CD1c-positive myeloid dendritic cell (primary cell): Measurements from ENCODE around the gene SAMSN1.
A peak's percentile ranks its signal among the peaks of the same experiment; 100 is the strongest.

Experiments used
- DNase-seq: peaks from one replicate; pipeline ENCODE4 v3.0.0-alpha.2; 2016; ENCODE audit errors: extremely low spot score

Gene SAMSN1

DNA sequence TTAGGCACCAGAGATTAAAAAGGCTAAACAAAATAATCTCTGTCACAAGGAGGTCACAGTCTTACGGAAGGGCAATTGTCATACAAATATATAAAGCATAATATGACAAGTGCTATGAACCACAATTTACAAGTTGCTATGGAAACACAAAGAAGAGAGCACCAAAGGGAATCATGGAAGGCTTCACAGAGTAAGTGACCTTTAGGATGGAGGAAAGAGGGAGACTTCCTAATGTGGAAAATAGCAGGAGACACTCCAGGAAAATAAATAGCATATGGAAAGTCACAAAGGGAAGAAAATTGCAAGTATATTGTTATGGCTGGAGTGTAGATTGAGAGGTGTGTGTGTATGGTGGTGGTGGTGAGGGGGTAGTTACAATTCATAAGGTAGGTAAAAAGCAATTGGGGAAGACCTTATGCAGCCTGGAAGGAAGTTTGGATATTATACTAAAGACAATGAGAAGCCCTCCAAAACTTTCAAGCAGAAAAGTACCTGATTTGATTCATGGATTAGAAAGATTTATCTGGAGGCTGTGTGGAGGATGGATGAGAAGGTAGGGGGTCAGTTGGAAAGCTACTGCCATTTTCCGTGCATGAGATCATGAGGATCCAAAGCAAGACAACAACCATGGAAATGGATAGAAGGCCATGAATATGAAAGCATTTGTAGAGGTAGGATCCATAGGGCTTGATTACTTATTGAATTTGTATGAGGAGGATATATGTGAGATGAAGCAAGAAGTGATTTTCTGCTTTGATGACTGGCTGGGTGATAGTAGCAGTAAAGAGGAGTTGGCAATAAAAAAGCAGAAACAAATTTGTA, 61.7 kb downstream of the SAMSN1 start:
- DNase-seq: no peak

DNA sequence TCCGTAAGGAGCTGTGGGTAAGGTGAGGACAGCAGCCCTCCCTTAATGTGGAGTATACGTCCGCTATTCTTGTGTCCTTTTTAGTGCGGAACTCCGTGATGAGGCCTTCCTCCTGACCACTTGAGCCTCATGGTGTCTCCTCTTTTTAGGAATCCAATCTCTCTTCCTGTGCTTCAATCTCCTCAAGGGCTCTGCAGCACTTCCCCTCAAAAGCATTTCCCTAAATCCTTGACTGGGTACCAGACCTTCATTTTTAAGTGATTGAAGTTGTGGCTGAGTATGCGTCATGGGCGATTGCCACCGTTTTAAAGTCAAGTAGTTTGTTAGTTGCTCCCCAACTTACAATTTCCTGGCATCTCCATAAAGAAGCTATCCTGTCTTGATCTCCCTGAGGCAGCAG, 62.8 kb downstream of the SAMSN1 start:
- peak; percentile 16 for DNase-seq

DNA sequence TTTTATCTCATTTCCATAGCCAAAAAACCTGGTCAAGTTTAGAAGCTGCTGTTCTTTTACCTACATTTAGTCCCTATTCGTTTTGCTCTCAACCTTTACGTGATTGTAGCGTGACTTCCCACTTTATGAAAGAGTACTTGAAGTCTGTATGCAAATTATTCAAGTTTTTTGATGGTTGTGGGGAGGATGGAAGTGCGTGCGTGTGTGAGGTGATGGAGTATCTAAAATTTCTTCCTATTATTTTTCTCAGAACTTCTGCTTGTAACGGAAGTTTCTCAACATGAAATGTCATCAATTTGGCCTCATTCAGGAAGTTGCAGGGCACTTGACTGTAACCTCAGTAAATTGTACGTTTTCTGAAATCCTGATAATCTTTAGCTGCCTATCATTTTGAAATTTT, 64.0 kb downstream of the SAMSN1 start:
- DNase-seq: peak; percentile 86

DNA sequence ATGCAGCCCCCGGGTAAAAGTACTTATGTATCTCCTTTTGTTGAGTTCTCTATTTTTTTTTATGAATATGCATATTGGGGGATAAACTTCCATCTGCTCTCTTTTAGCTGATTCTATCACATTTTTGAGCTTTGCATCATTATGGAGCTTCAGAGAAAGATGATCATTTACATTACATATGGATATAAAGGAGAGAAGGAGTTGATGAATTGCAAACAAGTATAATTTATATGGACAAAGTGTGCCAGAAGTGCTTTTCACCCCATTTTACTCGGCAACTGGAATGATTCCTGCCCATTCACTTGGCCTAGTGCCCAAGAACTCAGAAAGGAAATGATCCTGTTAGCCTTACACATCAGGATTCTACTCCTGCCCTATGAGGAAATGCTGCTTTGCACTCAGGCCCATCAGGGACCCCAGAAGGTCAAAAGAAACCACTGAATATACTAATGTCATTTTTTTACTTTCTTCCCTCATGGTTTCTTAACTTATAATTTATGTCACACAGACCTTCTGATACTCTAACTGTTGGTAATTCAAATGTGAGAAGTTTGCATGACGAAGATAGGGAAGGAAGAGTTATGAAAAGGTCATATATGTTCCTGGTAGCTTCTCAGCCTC, 65.6 kb downstream of the SAMSN1 start:
- DNase-seq: peak; percentile 63

DNA sequence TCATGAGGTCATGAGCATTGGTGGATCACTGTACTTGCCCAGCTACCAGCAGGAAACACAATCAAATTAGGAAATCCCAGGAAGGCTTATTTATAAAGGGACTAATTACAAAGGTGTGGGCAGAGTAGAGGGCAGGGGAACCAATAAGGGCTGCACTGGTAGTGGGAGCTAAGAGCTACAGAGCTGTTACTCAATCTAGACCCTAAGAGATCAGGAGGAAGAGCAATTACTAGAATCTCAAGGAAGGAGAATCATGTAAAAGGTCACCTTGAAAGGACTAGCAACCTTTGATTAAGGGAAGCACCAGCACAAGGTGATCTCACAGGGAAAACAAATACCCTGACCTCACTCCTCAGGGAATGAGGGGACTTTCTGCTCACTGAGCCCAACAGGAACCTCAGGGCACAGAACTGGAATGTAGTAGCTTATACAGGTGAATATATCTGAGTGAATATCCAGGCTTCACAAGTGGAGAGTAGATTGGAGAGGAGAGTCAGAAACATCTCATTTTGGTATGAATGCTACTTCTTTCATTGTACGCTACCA, 66.8 kb downstream of the SAMSN1 start:
- DNase-seq: peak; percentile 25

DNA sequence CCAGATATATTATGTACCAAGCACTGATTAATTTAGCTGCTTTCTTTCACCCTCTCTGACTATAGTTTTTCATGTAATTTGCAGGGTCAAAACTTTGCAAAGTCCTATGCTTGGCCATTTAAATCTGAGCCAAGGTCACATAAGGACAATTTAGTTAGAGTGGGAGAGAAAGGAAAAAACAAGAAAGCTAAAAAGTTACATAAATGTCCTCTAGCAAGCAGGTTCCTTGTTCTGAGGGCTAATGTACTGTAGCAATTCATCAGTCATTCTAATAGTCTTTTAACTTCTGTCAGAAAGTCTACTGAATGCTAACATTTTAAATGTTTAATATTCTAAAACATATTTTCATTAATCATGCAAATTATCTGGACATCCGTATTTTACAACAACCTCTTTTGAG, 68.3 kb downstream of the SAMSN1 start:
- no peak for DNase-seq

DNA sequence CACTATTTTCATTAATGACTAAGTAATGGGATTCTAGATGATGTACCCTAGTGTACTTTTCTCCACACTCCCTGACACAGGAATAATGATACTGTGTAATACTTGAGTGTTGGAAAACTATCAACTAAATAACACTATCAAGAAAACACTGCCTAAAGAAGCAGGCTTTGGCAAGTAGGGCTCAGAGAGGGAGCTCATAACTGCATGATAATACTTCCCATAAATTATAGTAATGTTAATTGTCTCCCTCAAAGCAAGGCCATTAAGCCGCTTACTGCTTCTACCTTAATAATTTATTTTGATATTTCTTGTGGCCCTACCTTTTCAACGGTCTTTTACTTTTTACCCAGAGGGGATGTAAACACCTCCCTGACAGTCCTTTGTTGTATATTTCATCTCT, 69.0 kb downstream of the SAMSN1 start:
- DNase-seq: no peak

DNA sequence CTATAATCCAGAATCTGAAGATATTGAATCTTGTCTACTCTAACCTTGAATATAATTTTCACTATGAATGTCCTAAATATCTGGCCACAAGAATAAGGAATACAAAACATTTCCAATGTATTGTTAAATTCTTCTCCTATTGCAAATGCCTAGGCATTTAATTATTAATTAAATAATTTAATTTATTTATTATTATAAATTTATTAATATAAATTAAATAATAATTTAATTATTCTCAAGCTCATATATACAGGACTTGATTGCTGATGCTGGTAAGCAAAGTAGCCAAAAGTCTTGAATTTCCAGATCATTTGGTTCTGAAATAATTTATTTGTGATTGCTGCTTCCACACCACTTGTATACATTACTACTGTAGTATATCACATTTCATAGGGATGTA, 71.1 kb downstream of the SAMSN1 start:
- DNase-seq: no peak

DNA sequence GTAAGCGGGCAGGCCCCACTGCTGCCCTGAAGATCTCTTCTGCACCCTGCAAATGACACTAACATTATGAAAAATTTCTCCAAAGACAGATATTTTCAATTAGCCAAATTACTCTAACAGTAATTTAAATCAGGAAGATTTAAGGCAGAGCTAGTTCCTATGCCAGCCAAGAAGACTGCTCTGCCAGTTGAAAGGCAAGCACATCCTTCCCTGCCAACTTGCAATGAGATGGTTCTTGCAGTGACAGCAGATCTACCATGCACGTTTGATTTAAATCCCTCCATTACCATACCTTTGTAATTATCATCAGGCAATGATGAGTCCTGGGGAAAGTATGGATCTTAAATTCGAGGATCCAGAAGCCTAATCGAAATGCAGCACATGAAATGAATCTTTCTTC, 76.5 kb downstream of the SAMSN1 start:
- no peak for DNase-seq

DNA sequence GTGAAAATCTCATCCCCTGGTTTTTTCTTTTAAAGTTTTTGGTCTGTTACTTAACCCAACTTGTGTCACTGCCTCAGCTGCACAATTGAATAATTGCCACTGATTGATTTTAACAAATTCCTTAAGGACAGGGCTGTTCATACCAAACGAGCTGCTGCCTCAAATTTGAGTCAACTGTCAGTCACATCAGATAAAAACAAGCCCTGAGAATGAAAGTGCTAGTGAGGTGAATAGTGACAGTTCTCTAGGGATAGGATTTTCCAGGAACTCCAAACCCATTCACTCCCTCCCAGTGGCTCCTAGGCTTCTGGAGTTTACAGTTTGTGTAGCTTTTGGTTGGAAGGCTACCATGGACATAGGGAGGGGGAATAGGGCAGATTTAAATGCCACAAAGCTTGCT, 79.4 kb downstream of the SAMSN1 start:
- DNase-seq: no peak

DNA sequence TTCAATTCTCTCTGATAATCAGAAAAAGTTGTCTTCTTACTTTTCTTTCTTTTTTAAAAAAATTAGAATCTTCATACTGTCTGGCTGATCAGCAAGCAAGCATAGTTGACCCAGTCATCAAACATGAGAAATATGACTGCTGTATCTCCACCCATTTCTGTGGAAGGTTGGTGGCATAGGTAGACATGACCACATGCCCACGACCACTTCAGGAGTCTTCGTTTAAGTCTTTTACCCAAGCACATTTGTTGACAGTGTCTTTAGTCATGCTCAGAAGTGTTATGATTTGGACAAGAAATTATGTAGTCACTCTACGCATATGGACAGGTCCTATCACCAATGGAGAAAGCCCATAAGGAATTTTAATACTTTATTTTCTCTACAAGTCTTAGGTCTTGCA, 88.4 kb downstream of the SAMSN1 start:
- no peak for DNase-seq

DNA sequence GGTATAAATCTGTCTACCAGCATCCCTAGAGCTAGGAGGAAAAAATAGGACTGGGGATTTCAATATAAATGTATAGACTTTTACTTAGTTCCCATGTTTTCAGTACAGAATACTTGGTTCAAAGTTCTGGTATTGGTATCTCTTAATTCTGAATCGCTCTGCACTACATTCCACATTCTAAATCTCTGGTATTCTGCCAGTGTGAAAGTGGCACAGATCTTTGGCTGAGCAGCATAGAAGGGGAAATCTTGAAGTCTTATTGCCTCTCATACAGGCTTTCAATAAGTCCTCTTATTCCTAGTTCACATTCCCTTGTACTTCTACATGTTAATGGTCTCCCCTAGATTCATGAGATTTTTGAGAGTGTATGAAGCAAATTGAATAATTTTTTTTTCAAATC, 89.2 kb downstream of the SAMSN1 start:
- no peak for DNase-seq

DNA sequence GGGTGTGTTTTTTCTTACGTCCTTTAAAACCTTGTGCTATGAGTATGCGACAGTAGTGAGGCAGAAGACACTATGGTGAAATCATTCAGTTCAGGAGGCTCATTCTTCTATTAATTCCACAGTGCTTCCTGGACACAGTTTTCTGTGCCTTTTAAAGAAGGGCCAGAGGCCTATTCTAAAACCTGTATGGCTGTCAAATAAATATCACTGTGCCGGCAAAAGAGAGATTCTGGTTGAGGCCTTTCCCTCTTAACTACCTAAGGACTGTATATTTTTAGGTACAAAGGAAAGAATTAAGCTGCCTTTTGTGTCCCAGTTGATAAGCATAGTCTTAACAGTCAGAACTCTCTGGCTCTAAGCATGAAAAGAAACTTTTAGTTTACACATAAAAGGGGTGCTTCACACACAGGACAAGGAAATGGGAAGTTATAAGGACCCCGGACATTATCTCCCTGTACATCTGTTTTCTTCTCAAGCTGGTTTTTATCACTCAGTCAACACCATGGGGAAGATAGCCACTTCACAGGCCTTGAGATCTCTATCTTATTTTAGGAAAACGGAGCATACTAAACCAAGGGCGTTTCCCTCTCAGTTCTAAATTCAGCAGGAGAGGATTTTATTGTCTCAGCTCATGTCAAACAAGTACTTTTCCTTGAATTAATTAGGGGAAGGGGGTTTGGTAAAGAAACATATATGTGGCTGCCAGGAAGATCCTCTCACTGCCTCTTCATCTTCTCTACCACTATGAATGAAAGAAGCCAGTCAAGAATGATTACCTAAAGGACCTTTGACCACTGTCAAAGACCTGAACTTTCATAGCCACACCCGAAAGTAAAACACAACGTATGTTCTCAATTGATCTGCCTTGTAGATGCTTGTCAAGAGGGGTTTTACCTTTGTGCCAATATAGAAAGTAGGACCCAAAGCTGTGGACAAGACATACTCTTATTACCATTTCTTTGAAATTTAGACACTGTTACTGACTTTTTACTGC, 91.8 kb downstream of the SAMSN1 start:
- DNase-seq: no peak

DNA sequence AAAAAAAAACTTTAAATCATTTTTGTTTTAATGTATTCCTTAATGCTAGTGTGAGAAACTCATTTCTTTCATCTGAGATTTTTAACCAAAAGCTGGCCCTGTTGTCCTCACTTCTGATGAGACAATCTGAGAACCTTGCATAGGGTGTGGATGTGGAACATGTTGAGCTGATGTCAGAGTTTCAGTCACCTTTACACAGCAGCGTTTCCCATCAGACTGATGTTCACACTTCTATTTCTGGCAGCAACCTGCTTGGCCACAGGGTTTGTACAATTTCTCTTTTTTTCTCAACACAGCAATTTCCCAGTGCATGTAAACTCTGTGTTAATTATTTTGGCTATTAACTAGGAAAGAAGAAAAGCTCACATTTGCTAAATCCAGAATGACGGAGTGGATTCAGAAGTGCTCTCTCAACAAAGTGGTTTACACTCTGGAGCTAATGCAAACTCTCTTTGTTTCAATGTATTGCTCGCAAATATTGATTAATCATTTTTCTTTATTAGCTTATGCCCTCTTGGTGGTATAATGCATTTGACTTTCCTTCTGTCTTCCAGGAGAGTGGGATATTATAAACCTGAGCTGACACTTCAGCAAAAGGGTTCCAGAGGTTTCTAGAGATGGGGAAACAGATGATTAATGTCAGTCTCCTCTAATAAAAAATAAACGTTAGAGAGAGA, 92.6 kb downstream of the SAMSN1 start:
- DNase-seq: no peak

DNA sequence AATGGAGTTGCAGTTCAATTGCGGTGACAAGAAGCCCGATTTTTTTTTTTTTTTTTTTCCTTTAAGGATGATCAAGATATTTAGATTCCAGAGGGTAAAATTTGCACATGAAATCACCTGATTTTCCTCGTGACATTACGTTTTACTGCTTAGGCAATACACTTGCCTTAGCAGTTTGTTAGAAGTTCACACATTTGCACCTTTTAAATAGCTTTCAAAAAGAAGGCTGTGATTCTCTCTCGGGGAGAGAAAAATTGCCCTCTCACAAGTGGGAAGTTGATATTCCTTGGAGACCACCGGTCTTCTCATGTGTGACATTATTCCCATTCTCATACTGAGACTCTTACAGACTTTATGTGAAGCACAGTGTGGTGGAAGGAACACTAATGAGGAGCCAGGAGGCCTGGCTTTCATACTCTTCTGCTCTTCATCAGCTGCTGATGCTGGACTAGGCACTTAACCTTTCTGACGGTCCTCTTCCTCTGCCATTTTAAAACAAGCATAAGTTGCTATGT, 93.3 kb downstream of the SAMSN1 start:
- DNase-seq: no peak

DNA sequence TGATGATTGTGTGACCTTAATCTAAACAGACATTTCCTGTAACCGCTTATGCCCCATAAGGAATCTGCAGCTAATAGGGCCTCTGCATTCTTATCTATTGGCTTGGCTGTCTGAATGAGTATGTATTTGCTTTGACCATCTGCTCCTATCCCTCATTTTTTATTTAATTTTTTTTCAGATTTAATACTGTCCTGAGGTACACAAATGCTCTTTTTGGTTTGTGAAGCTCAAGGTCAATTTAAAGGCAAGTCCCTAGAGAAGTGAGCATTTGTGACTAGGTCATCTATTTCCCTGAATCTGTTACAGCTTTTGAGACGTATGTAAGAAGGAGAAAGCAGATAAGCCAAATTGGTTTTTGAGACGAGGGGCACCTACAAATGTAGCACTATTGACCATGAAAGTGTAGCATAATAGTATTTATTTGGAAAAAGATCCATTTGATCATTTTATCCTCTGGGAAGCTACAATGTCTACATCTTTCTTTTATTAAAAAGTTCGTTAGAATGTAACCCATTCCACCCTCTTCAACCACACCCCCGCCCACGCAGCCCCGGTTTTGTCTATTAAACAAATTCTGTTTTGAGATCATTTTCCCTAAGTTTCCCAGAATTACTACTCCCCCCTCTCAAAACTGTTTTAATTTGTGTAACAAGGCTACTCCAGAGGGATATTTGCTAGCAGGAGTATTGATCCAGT, 93.9 kb downstream of the SAMSN1 start:
- no peak for DNase-seq

DNA sequence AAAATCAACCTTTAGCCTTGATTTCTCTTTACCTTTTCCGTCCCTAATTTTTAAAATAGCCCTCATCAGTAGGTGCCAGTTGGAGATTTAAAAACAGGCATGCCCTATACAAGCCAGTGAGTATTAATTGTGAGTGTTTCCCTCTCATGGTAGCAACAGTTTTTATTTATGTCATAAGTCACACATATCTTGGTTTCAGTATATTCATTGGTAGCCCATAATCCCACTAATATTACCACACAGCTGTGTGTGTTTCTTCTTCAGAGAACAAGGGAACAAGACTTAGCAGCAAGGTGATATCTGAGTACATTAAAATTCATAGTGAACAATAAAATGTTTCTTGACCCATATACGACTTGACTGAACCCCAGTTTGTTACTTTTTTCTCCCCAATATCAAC, 94.6 kb downstream of the SAMSN1 start:
- DNase-seq: no peak

DNA sequence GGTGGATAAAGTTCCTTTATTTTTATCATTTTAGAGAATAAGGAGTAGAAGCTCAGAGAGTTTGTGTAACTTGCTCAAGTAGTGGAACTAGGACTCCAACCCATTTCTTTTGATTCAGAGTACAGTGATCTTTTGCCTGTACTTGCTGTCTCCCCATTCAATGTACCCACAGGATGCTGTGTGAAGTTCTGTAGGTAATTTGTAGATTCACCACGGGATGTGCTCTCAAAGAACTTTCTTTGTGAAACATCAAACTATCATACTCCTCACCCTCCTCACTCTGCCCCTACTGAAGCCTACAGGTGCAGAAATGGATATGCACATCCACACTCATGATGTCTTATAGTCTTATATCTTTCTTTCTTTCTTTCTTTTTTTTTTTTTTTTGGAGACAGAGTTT, 97.3 kb downstream of the SAMSN1 start:
- no peak for DNase-seq

DNA sequence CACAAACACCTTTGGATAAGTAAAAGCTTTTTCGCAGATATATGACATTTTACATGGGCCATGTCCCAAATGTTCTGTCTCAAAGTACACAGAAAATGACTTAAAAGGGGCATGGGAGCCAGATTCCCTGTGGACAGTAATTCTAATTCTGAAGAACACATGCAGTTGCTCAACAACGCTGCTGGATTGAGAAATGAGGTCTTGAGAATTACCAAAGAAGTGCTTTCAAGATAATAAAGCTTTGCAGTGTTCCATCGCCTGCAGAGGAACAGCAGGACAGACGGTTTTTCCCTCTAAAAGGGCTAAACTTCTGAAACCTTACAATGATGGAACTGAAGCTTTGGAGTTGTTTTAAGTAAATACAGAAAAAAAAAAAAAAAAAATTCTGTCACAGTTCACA, 107.9 kb downstream of the SAMSN1 start:
- DNase-seq: peak; percentile 42

DNA sequence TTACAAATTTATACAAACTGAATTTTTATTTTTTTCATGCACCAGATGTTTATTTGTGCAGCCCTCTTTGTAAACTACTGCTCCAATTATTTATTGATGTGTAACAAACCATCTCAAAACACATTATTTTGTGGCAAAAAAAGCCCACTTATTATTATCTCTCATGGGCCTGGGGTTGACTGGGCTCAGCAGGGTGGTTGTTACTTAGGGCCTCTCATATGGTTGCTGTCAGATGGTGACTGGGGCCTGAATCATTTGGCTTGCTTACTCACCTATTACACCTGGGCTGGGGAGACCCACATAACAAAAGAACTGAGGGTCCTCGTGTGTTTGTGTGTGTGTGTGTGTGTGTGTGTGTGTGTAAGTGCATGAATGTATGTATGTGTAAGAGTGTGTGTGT, 110.7 kb downstream of the SAMSN1 start:
- no peak for DNase-seq
